Central memory CD8-positive, alpha-beta T cell (primary cell): ENCODE results near the gene ZNF688.
"Not testable (repeated sequence)": the region's sequence is repeated elsewhere in the genome, so short reads cannot be mapped to it uniquely, and the experiment has no call there.

Experiments
- ATAC-seq: fragments of 150-1000 bp; cut with Tn5 transposase; replicated peaks from 2 replicates; pipeline ENCODE4 v1.10.0; 2022; ENCODE audit warnings: mild to moderate bottlenecking, moderate FRiP score, moderate number of reproducible peaks; ENCODE audit not compliant: poor library complexity, severe bottlenecking; ENCODE audit errors: extremely low read depth
- DNase-seq, 2 donors: peaks; one replicate each; pipeline ENCODE4 v3.0.0; 2021; ENCODE audit warnings: low spot score in 2 of 2
- H3K27ac Mint-ChIP-seq: one replicate; pipeline ENCODE4 v1.8.0; 2022; ENCODE audit warnings: low read depth, mild to moderate bottlenecking, moderate library complexity, mixed read lengths
- H3K27me3 Mint-ChIP-seq: one replicate; pipeline ENCODE4 v1.8.0; 2022; ENCODE audit warnings: mixed read lengths
- H3K36me3 Mint-ChIP-seq: one replicate; pipeline ENCODE4 v1.8.0; 2022; ENCODE audit warnings: mild to moderate bottlenecking, moderate library complexity, mixed read lengths; ENCODE audit not compliant: insufficient read depth
- H3K4me1 Mint-ChIP-seq: one replicate; pipeline ENCODE4 v1.8.0; 2022; ENCODE audit warnings: mixed read lengths
- H3K4me3 Mint-ChIP-seq: one replicate; pipeline ENCODE4 v1.8.0; 2022; ENCODE audit warnings: mild to moderate bottlenecking, moderate library complexity, mixed read lengths
- H3K9me3 Mint-ChIP-seq: one replicate; pipeline ENCODE4 v1.8.0; 2022; ENCODE audit warnings: mixed read lengths

Gene ZNF688

DNA sequence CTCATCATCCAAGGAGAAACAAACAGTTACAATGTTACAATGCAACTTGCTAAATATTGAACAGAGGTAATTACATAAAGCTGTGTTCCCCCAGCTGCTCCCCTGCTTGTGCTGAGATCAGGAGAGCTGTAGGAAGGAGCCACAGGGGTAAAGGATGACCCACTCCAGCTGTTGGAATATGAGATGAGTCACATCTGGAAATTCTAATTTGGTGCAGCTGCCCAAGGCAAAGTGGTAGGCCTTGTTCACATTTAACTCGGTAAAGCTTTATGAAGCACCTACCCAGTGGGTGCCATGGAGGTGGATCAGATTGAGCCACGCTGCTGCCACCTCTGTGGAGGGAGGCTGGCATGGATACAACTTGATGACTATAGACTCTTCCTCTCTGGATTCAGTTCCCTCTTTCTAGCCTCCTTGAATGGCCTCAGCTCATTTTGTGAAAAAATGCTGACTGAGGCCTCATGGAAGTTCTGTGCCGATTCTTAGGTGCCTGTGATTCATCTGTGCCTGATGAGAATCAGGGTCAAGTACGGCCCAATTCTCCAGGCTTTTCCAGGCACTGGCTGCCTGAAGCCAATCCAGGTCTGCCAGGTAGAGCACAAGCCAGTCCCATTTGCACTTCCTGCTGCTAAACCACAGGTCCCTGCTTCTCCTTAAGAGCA is 31.2 kb upstream of the ZNF688 start:
- Mint-ChIP-seq H3K27me3 (no peaks in the 10 kb centered on the region), H3K4me3 (no peak overlapping the region), H3K27ac (no peak overlapping the region), H3K36me3 (peaks cover 35% of the 10 kb centered on the region), H3K9me3 (no peaks in the 10 kb centered on the region), H3K4me1 (peaks cover 5% of the 10 kb centered on the region)
- DNase-seq: no peak
- ATAC-seq: no peak

- ATAC-seq (no peak), DNase-seq (no peak)
- Mint-ChIP-seq H3K36me3 (peaks cover 30% of the 10 kb centered on the region), H3K4me3 (no peak overlapping the region), H3K4me1 (peaks cover 5% of the 10 kb centered on the region), H3K27ac (no peak overlapping the region), H3K27me3 (no peaks in the 10 kb centered on the region), H3K9me3 (no peaks in the 10 kb centered on the region)
Measured at GRCh38 chr16:30601966-30602365, 30.5 kb upstream of the ZNF688 start.

DNA sequence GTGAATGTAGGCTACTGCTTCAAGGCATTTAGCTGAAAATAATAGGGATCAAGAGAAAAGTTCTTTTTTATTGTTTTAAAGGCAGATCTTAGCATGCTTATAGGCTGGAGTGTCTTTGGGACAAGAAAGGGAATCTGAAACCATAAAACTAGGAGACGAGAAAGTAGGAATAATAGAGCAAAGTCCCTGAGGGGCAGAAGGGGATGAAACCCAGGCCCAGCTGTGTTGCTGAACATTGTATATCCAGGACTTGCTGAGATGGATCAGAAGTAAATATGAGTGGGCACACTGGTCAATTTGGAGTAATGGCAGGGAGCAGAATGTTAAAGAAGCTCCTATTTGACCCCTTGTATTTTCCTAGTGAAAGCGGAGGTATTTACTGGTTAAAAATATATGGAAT is 29.4 kb upstream of the ZNF688 start:
- Mint-ChIP-seq H3K9me3 (no peaks in the 10 kb centered on the region), H3K27me3 (no peaks in the 10 kb centered on the region), H3K27ac (no peak overlapping the region), H3K36me3 (peaks cover 22% of the 10 kb centered on the region), H3K4me3 (no peak overlapping the region), H3K4me1 (peaks cover 5% of the 10 kb centered on the region)
- DNase-seq (no peak), ATAC-seq (no peak)

DNA sequence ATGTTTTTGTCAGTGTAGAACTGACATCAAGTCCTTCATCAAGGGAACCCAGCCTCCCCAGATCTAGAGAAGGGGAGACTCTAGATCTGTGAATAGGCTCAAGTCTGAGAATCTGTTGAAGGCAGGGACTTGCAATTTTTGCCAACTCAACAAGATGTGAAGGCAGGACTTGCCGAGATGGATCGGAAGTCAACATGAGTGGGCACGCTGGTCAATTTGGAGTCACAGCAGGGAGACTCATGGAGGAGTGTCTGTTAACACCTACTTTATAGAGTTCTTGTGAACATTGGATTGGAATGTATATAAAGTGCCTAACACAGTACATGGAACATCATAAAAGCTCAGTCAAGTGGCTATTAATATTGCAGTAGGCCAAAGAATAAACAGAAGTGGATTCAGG is 28.7 kb upstream of the ZNF688 start:
- Mint-ChIP-seq H3K27ac (no peak overlapping the region), H3K9me3 (no peaks in the 10 kb centered on the region), H3K4me3 (no peak overlapping the region), H3K27me3 (no peaks in the 10 kb centered on the region), H3K4me1 (peaks cover 5% of the 10 kb centered on the region), H3K36me3 (peaks cover 20% of the 10 kb centered on the region)
- ATAC-seq (no peak), DNase-seq (no peak)

DNA sequence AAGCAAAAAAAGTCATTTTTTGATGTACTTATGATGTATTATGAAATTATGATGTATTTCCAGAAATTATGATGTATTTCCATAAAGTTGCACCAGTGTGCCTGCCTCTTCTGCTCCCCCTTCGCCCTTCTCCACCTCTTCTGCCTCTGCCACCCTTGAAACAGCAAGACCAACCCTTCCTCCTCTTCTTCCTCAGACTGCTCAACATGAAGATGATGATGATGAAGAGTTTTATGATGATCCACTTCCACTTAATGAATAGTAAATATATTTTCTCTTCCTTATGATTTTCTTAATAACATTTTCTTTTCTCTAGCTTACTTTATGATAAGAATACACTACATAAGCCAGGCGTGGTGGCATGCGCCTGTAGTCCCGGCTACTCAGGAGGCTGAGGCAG is 21.4 kb upstream of the ZNF688 start:
- no peaks in the 10 kb centered on the region for H3K27me3 Mint-ChIP-seq
- peaks cover 1% of the 10 kb centered on the region for H3K36me3 Mint-ChIP-seq
- H3K27ac Mint-ChIP-seq: no peak overlapping the region
- H3K4me1 Mint-ChIP-seq: no peaks in the 10 kb centered on the region
- no peak overlapping the region for H3K4me3 Mint-ChIP-seq
- ATAC-seq (no peak), DNase-seq (no peak)
- H3K9me3 Mint-ChIP-seq: no peaks in the 10 kb centered on the region

DNA sequence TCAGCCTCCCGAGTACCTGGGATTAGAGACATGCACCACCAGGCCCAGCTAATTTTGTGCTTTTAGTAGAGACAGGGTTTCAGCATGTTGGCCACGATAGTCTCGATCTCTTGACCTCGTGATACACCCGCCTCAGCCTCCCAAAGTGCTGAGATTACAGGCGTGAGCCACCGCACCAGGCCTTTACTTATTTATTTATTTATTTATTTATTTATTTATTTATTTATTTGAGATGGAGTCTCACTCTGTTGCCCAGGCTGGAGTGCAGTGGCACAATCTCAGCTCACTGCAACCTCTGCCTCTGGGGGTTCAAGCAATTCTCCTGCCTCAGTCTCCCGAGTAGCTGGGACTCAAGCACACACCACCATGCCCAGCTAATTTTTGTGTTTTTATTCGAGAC is 19.4 kb upstream of the ZNF688 start:
- not testable (repeated sequence) for H3K9me3 Mint-ChIP-seq, DNase-seq, H3K27ac Mint-ChIP-seq, H3K27me3 Mint-ChIP-seq, H3K36me3 Mint-ChIP-seq, H3K4me1 Mint-ChIP-seq, H3K4me3 Mint-ChIP-seq, ATAC-seq

DNA sequence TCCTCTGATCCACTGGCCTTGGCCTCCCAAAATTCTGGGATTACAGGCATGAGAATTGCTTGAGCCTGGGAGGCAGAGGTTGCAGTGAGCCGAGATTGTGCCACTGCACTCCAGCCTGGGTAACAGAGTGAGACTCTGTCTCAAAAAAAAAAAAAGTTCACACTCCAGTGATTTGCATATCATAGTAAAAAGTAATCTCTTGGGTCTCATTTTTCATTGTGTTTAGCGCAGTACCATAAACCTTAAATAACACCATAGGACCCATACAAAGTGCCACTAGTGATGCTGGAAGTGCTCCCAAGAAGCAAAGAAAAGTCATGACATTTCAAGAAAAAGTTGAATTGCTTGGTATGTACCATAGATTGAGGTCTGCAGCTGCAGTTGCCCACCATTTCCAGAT is 18.1 kb upstream of the ZNF688 start:
- H3K9me3 Mint-ChIP-seq, H3K27ac Mint-ChIP-seq, ATAC-seq, DNase-seq, H3K4me3 Mint-ChIP-seq, H3K27me3 Mint-ChIP-seq, H3K36me3 Mint-ChIP-seq: not testable (repeated sequence)
- H3K4me1 Mint-ChIP-seq: peaks cover 14% of the 10 kb centered on the region

GRCh38 chr16:30588651-30589050 is 17.1 kb upstream of the ZNF688 start:
- ATAC-seq (no peak), DNase-seq (no peak)
- peaks cover 5% of the 10 kb centered on the region for H3K36me3 Mint-ChIP-seq
- H3K27me3 Mint-ChIP-seq: no peaks in the 10 kb centered on the region
- no peaks in the 10 kb centered on the region for H3K9me3 Mint-ChIP-seq
- H3K27ac Mint-ChIP-seq: no peak overlapping the region
- H3K4me3 Mint-ChIP-seq: no peak overlapping the region
- peaks cover 15% of the 10 kb centered on the region for H3K4me1 Mint-ChIP-seq

DNA sequence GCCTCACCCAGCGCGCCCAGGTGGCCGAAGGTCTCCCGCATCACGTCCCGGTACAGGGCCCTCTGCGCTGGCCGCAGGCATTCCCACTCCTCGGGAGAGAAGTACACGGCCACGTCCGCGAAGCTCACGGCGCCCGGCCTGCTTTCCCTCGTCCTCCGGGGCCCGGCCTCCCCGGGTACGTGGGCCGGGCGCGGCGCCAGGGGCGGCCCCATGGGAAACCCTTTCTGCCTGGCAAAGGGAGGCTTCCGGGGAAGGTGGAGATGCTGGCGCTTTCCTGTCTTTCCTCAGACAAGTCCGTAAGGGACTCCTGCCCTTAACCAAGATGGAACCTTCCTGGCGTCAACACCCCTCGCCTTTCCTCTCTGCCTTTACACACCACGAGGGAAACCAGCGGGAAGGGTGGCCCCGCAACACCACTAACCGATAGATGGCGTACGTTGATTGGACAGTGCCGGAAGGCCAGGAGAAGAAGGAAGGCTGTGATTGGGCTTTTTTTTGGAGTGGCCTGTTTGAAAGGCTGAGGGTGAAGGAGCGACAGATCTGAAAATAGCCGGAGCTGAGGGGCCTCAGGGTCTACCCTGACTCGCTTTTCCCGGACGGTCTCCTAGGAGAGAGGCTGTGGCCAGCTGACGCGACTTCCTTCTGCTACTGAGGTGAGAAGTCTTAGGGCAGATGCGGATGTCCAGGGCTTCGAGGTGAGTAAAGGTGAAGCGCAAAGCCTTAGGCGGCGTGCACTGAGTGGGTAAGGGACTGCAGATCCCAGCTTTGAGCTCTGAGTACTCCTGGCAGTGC is 14.1 kb upstream of the ZNF688 start, which contains the start of gene ZNF785:
TSS of gene ZNF785 (minus strand) at position 298 of the 792 bp plus-strand sequence. CDS start at position 212, 86 bp downstream.
- Mint-ChIP-seq H3K4me3 (peak within 1 kb of the TSS; percentile 82), H3K27me3 (no peaks in the 10 kb centered on the region), H3K4me1 (peaks cover 15% of the 10 kb centered on the region), H3K36me3 (peaks cover 9% of the 10 kb centered on the region), H3K27ac (peak within 1 kb of the TSS; percentile 84), H3K9me3 (no peaks in the 10 kb centered on the region)
- DNase-seq (peak; percentile 79 to 91), ATAC-seq (peak; percentile 99)

- Mint-ChIP-seq H3K36me3 (peaks cover 9% of the 10 kb centered on the region), H3K27me3 (no peaks in the 10 kb centered on the region), H3K4me1 (peaks cover 15% of the 10 kb centered on the region), H3K27ac (peak overlapping the region; percentile 29), H3K9me3 (no peaks in the 10 kb centered on the region), H3K4me3 (peak overlapping the region; percentile 72)
- DNase-seq (no peak), ATAC-seq (no peak)
Measured at GRCh38 chr16:30585022-30585399, 13.5 kb upstream of the ZNF688 start.

- Mint-ChIP-seq H3K4me3 (no peak overlapping the region), H3K27ac (no peak overlapping the region), H3K4me1 (peaks cover 15% of the 10 kb centered on the region), H3K27me3 (no peaks in the 10 kb centered on the region), H3K9me3 (no peaks in the 10 kb centered on the region), H3K36me3 (peaks cover 10% of the 10 kb centered on the region)
- no peak for ATAC-seq
- no peak for DNase-seq
Measured at GRCh38 chr16:30582611-30583340, 11.3 kb upstream of the ZNF688 start.

DNA sequence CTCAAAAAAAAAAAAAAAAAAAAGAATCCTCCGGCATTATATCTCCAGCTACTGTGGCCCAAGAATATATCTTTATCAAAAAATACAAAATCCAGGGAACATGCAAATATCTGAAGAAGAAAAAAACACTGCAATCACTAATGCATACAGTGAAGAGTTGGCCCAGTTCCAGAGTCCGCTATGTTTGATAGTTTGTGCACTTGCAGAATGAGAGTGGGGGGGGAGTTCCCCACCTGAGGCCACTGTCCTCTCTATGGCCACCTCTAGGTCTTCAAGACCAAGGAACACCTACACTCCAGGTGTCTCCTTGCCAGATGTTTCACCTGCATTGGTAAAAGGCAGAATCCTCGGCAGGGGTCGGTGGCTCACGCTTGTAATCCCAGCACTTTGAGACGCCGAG is 9.9 kb upstream of the ZNF688 start:
- no peaks in the 10 kb centered on the region for H3K9me3 Mint-ChIP-seq

More for the DNA sequence above, 9.9 kb upstream of the ZNF688 start:
- ATAC-seq (no peak), DNase-seq (no peak)
- H3K36me3 Mint-ChIP-seq: peaks cover 10% of the 10 kb centered on the region
- H3K4me1 Mint-ChIP-seq: peaks cover 15% of the 10 kb centered on the region
- H3K4me3 Mint-ChIP-seq: no peak overlapping the region
- no peak overlapping the region for H3K27ac Mint-ChIP-seq
- no peaks in the 10 kb centered on the region for H3K27me3 Mint-ChIP-seq
